ENCODE data around the gene AOPEP. TPM values are rescaled to one million over a fixed set of nuclear protein-coding genes. Genes with fewer than 3 reads are reported as not detected.

Gene AOPEP
- total and polyA plus RNA-seq, 2 of the 13 experiments (the other 11 are each of a cell fraction or from before 2014, with no cell fraction given): 22.2 to 41.6 TPM

DNA sequence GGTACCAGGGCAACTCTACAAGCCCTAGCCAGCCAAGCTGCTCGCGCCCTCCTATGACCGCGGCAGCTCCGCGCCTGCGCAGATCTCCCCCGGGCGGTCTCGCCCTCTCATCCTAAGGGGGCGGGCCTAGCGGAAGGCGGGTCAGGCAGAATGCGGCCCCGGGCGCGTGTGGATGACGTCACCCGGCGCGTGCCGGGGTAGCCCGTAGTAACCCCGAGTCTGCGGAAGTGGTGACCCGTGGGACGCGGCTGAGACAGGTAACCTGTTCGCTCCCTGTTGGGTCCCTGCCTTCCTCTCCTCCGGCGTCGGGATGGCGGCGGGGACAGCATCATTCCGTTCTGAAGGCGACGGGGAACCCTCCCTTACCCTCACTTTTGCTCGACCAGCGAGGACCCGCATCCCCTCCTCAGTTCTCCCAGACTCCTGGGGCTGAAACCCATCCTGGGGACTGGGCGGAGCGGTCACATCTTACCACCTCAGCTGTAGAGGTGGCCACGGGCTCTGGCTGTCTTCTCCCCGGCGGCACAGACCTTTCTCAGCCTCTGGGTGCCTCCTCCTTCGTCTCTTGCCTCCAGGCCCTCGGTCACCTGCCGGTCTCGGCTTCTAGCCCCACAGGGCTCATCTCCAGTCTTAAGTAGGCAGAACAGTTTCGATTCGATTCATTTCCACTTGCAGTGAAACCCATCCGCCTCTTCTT lies at the start of gene AOPEP (continued):
- TF ChIP-seq, protein P1, sequence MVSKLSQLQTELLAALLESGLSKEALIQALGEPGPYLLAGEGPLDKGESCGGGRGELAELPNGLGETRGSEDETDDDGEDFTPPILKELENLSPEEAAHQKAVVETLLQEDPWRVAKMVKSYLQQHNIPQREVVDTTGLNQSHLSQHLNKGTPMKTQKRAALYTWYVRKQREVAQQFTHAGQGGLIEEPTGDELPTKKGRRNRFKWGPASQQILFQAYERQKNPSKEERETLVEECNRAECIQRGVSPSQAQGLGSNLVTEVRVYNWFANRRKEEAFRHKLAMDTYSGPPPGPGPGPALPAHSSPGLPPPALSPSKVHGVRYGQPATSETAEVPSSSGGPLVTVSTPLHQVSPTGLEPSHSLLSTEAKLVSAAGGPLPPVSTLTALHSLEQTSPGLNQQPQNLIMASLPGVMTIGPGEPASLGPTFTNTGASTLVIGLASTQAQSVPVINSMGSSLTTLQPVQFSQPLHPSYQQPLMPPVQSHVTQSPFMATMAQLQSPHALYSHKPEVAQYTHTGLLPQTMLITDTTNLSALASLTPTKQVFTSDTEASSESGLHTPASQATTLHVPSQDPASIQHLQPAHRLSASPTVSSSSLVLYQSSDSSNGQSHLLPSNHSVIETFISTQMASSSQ (IDR thresholded peaks at IDR 0.05; ENCODE audit: low read depth): no peak
- TF ChIP-seq, protein P1 (CRISPR knock-in tag; IDR thresholded peaks at IDR 0.05; ENCODE audit: borderline replicate concordance): peak; percentile 54; the same call in 1 of the 2 replicates
- TF ChIP-seq MAF1 (CRISPR knock-in tag; IDR thresholded peaks at IDR 0.05; ENCODE audit: borderline replicate concordance) (peak; percentile 79; the same call in 1 of the 2 replicates), GATAD2A (CRISPR knock-in tag; IDR thresholded peaks at IDR 0.05) (peak; percentile 45; the same call in 1 of the 2 replicates), MIER3 (CRISPR knock-in tag; IDR thresholded peaks at IDR 0.05; ENCODE audit: borderline replicate concordance) (peak; percentile 55; the same call in 1 of the 2 replicates), ZNF614 (CRISPR knock-in tag; IDR thresholded peaks at IDR 0.05; ENCODE audit: borderline replicate concordance) (peak; percentile 42; the same call in 1 of the 2 replicates), ZNF891 (CRISPR knock-in tag; IDR thresholded peaks at IDR 0.05) (peak; percentile 57; the same call in 1 of the 2 replicates), ZSCAN30 (CRISPR knock-in tag; IDR thresholded peaks at IDR 0.05) (no peak), NR1H2 (CRISPR knock-in tag; IDR thresholded peaks at IDR 0.05; ENCODE audit: borderline replicate concordance, low read depth) (0 out of 2 replicates have a peak, but pooled peaks have one; percentile 89), KAT8 (CRISPR knock-in tag; IDR thresholded peaks at IDR 0.05) (peak; percentile 99), KMT2B (CRISPR knock-in tag; IDR thresholded peaks at IDR 0.05) (peak; percentile 96), ZBTB38 (CRISPR knock-in tag; IDR thresholded peaks at IDR 0.05) (peak; percentile 40; the same call in 1 of the 2 replicates), CHD4 (IDR thresholded peaks at IDR 0.05; ENCODE audit: borderline replicate concordance, low read length) (0 out of 2 replicates have a peak, but pooled peaks have one; percentile 2), ZFP36L2 (CRISPR knock-in tag; IDR thresholded peaks at IDR 0.05) (no peak)
- TF ChIP-seq, protein P2, sequence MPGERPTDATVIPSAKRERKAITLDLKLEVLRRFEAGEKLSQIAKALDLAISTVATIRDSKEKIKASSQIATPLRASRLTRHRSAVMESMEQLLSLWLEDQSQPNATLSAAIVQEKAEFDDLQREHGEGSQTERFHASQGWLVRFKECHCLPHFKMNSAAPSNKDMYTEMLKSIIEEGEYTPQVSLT (CRISPR knock-in tag; IDR thresholded peaks at IDR 0.05; ENCODE audit: borderline replicate concordance, low read depth): 0 out of 2 replicates have a peak, but pooled peaks have one; percentile 72
- TF ChIP-seq, protein P3, sequence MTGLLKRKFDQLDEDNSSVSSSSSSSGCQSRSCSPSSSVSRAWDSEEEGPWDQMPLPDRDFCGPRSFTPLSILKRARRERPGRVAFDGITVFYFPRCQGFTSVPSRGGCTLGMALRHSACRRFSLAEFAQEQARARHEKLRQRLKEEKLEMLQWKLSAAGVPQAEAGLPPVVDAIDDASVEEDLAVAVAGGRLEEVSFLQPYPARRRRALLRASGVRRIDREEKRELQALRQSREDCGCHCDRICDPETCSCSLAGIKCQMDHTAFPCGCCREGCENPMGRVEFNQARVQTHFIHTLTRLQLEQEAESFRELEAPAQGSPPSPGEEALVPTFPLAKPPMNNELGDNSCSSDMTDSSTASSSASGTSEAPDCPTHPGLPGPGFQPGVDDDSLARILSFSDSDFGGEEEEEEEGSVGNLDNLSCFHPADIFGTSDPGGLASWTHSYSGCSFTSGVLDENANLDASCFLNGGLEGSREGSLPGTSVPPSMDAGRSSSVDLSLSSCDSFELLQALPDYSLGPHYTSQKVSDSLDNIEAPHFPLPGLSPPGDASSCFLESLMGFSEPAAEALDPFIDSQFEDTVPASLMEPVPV (CRISPR knock-in tag; IDR thresholded peaks at IDR 0.05): 0 out of 2 replicates have a peak, but pooled peaks have one; percentile 33
- TF ChIP-seq, protein P4, sequence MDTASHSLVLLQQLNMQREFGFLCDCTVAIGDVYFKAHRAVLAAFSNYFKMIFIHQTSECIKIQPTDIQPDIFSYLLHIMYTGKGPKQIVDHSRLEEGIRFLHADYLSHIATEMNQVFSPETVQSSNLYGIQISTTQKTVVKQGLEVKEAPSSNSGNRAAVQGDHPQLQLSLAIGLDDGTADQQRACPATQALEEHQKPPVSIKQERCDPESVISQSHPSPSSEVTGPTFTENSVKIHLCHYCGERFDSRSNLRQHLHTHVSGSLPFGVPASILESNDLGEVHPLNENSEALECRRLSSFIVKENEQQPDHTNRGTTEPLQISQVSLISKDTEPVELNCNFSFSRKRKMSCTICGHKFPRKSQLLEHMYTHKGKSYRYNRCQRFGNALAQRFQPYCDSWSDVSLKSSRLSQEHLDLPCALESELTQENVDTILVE (CRISPR knock-in tag; IDR thresholded peaks at IDR 0.05): 0 out of 2 replicates have a peak, but pooled peaks have one; percentile 24
